ENCODE measurements around the gene ABCC3.

The ABCC3 gene, protein sequence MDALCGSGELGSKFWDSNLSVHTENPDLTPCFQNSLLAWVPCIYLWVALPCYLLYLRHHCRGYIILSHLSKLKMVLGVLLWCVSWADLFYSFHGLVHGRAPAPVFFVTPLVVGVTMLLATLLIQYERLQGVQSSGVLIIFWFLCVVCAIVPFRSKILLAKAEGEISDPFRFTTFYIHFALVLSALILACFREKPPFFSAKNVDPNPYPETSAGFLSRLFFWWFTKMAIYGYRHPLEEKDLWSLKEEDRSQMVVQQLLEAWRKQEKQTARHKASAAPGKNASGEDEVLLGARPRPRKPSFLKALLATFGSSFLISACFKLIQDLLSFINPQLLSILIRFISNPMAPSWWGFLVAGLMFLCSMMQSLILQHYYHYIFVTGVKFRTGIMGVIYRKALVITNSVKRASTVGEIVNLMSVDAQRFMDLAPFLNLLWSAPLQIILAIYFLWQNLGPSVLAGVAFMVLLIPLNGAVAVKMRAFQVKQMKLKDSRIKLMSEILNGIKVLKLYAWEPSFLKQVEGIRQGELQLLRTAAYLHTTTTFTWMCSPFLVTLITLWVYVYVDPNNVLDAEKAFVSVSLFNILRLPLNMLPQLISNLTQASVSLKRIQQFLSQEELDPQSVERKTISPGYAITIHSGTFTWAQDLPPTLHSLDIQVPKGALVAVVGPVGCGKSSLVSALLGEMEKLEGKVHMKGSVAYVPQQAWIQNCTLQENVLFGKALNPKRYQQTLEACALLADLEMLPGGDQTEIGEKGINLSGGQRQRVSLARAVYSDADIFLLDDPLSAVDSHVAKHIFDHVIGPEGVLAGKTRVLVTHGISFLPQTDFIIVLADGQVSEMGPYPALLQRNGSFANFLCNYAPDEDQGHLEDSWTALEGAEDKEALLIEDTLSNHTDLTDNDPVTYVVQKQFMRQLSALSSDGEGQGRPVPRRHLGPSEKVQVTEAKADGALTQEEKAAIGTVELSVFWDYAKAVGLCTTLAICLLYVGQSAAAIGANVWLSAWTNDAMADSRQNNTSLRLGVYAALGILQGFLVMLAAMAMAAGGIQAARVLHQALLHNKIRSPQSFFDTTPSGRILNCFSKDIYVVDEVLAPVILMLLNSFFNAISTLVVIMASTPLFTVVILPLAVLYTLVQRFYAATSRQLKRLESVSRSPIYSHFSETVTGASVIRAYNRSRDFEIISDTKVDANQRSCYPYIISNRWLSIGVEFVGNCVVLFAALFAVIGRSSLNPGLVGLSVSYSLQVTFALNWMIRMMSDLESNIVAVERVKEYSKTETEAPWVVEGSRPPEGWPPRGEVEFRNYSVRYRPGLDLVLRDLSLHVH (N-terminal part only)

DNA sequence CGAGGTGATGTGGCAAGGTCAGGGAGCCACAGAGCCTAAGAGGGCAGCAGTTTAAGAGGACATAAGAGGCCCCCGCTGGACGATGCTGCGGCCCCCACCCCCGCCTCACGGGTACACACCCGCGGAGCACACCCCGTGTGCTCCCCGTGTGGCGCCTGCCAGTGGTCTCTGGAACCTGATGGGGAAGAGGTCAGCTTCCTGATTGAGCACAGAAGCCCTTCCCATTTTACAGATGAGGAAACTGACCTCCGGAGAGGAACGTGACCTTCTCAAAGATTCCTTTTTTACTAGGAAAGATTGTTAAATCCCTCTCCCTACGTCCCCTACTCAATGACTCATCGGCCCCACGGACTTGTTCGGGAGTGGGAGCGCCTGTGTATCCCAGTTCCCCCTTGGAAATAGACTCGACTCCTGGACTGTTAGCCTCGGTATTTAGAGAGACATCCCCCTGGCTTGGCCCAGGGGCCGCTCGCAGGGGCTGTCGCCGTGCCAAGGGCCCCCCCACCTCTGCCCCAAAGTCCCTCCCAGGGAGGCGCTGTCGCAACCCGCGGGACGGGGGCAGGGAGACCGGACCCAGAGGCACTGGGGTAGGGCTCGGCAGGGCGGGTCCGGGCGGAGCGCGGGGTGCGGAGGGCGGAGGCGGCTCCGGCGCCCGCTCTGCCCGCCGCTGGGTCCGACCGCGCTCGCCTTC lies at the start of gene ABCC3:
Gene ABCC3 (plus strand): TSS at position 658 of the 691 bp plus-strand sequence. CDS start 56 bp downstream, outside the sequence.
- Histone ChIP-seq H3K27ac (no peak within 1 kb of the TSS), H3K9me3 (no peaks in the 10 kb centered on the region), H3K27me3 (peaks cover 70% of the 10 kb centered on the region), H3K4me1 (peaks cover 26% of the 10 kb centered on the region), H4K20me1 (peaks cover 29% of the 10 kb centered on the region), H3K9ac (no peak within 1 kb of the TSS), H3K4me3 (no peak within 1 kb of the TSS), H3K36me3 (no peaks in the 10 kb centered on the region), H3K4me2 (no peak within 1 kb of the TSS)
- TF ChIP-seq Cebpa-rat (IDR thresholded peaks at IDR 0.05): no peak

DNA sequence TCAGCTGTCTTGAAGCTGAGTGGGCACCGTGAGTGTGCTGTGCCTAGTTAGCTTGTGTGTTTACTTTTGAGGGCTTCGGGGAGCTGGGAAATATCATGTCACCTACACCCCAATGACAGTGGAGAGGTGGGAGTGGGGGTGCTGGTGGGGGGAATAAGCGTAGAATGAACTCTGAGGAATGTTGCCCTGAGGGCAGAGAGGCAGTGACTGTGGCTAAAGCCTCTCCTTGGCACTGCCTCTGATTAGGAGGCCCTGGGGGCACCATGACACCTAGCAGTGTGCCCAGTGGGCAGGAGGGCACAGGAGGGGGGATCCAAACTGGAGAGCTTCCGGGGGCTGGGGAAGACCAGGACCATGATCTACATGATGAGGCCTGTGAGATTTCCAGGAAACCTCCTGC lies 49.3 kb upstream of the ABCC3 start:
- H3K4me2 ChIP-seq: no peak overlapping the region
- no peak for TF ChIP-seq Cebpa-rat (IDR thresholded peaks at IDR 0.05)
- no peaks in the 10 kb centered on the region for H3K27me3 ChIP-seq
- H3K27ac ChIP-seq: no peak overlapping the region
- H3K36me3 ChIP-seq: no peaks in the 10 kb centered on the region
- peaks cover 17% of the 10 kb centered on the region for H3K4me1 ChIP-seq
- H3K4me3 ChIP-seq: no peak overlapping the region
- no peak overlapping the region for H3K9ac ChIP-seq
- no peaks in the 10 kb centered on the region for H3K9me3 ChIP-seq
- H4K20me1 ChIP-seq: no peaks in the 10 kb centered on the region

DNA sequence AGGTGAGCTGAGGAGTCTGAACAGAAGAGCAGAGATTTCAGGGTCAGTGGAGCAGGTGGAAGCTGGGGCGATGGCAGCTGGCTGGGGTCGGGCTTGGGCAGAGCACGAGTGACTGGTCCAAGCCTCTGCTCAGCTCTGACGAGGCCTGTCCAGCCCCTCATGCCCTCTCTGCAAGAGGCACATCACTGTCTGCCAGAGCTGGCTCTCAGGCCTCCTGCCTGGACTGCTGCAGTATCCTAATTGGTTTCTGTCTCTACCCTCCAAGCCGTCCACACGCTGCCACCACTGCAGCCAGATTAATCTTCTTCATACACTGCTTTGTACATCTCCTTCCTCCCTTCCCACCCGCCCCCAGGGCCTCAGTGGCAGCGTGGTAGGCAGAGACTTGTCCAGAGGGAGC lies 48.8 kb upstream of the ABCC3 start:
- Histone ChIP-seq H3K4me1 (peaks cover 17% of the 10 kb centered on the region), H4K20me1 (no peaks in the 10 kb centered on the region), H3K9ac (no peak overlapping the region), H3K36me3 (no peaks in the 10 kb centered on the region), H3K4me2 (no peak overlapping the region), H3K4me3 (no peak overlapping the region), H3K9me3 (no peaks in the 10 kb centered on the region), H3K27me3 (no peaks in the 10 kb centered on the region), H3K27ac (no peak overlapping the region)
- TF ChIP-seq Cebpa-rat (IDR thresholded peaks at IDR 0.05): no peak

DNA sequence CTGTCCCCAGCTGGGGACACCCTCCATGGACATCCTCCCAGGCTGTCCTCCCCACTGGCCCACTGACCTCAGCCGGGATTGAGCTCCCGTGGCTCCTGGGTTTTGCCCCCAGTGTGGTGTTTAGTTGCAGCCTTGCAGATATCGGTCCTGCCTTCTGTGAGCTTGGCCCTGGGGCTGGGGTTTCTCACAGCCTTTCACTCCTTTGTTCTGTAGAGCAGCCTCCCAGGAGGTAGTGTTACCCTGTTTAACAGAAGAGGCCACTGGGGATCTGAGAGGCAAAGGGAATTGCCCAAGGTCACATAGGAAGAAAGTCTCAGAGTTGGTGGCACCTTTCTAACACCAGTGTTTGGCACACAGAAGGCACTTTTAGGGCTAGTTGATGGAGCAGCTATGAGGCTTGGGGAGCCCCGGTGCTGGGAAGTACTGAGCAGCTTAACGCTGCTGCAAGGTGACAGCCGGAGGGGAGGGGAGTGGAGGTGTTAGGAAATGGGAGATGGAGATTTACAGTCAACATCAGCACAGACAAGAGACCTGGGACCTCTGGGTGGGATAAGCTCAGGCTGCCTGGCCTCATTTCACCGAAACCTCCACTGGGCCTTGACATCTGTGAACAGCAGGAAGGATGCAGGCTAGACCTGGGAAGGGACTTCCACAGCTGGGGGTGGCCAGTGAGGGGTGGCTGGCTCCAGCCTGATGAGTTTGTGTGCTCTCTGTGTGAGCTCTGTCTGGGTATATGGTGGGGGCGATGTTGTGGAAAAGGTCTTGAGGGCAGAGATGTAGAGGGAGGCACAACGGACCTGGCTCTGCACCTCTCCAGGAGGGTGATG lies 48.0 kb upstream of the ABCC3 start:
- Histone ChIP-seq H3K9ac (no peak overlapping the region), H3K4me2 (peak overlapping the region; percentile 40), H3K27me3 (no peaks in the 10 kb centered on the region), H3K9me3 (no peaks in the 10 kb centered on the region), H3K27ac (no peak overlapping the region), H3K36me3 (no peaks in the 10 kb centered on the region), H3K4me3 (no peak overlapping the region), H4K20me1 (no peaks in the 10 kb centered on the region), H3K4me1 (peaks cover 17% of the 10 kb centered on the region)
- no peak for TF ChIP-seq Cebpa-rat (IDR thresholded peaks at IDR 0.05)

DNA sequence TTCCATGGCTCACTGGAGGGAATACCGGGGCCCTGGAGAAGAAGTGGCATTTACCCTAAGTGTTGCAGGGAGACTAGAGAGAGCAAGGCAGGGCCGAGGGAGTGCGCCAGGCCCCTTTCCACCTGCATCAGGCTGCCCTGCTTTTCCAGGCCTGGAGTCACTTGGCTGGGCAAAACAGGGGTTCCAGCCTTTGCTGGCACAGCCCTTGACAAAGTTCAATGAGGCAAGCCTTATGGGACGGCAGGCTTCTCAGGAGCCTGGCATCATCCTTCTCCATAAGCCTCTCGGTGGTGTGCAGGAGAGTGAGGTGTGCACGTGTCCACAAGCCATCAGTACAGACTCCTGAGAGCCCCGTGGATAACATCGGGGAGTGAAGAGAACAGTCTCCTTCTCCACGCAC lies 47.1 kb upstream of the ABCC3 start:
- H3K4me1 ChIP-seq: peaks cover 17% of the 10 kb centered on the region
- H3K4me3 ChIP-seq: no peak overlapping the region
- no peak overlapping the region for H3K27ac ChIP-seq
- no peak for TF ChIP-seq Cebpa-rat (IDR thresholded peaks at IDR 0.05)
- H3K9ac ChIP-seq: no peak overlapping the region
- H3K9me3 ChIP-seq: no peaks in the 10 kb centered on the region
- no peaks in the 10 kb centered on the region for H4K20me1 ChIP-seq
- no peaks in the 10 kb centered on the region for H3K36me3 ChIP-seq
- peak overlapping the region; percentile 40 for H3K4me2 ChIP-seq
- no peaks in the 10 kb centered on the region for H3K27me3 ChIP-seq

DNA sequence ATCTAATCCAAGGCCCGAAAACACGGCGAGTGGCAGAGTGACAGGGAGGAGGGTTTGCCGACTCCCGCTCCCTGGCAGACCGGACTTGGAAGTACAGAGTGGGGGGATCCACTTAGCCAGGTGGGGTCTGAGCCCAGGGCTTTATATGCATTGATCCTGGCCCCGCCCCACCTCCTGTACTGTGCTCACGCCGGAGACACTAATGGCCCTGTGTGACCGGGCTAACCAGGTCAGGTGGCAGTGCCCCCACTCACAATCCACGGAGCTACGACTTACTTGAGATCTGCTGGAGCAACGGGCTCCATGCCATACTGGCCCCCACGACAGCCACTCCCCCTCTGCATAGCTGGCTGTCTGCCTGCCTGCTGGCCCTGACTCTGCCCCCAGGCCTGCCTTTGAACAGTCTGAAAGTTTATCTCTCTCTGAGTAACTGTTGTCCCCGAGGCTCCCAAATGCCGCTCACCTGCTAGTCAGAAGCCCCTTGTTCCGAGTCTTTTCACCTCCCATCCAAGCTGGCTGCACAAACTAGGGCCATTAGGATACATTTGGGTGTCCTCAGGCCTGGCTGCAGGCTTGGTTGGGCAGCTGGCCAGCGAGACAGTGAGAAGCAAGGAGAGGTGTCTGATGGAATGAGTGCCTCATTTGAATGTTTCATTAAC lies 46.2 kb upstream of the ABCC3 start:
- H4K20me1 ChIP-seq: no peaks in the 10 kb centered on the region
- H3K27me3 ChIP-seq: no peaks in the 10 kb centered on the region
- no peaks in the 10 kb centered on the region for H3K9me3 ChIP-seq
- peaks cover 17% of the 10 kb centered on the region for H3K4me1 ChIP-seq
- H3K27ac ChIP-seq: no peak overlapping the region
- H3K9ac ChIP-seq: no peak overlapping the region
- H3K4me3 ChIP-seq: no peak overlapping the region
- TF ChIP-seq Cebpa-rat (IDR thresholded peaks at IDR 0.05): no peak
- no peak overlapping the region for H3K4me2 ChIP-seq
- H3K36me3 ChIP-seq: no peaks in the 10 kb centered on the region

DNA sequence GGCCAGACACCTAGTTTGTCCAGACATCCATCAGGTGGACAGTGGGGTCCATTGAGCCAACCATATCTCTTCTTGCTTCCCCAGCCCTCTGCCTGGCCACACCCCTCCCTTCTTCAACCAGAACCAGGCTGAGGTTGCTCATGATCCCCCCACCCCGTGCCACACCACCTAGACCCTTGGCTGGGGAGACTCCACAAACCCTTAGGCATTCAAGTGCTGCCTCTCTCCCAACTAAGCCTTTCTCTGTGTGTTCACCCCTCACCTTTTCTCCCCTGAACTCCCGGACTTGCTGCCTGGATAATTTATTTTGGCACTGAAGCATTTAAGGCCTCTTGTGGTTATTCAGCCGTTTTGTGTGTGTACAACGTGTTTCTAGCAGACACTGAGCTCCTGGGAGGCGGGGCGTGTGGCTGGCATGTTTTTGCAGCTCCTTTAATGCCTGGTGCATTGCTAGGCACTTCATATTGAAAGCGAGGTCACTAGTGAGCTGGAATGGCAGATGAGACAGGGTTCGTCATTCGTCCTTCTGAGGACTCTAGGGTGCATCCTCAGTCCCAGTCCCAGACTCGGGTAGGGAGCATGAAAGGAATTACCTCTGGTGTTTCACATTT lies 45.5 kb upstream of the ABCC3 start:
- Histone ChIP-seq H3K9ac (no peak overlapping the region), H3K9me3 (no peaks in the 10 kb centered on the region), H3K36me3 (no peaks in the 10 kb centered on the region), H3K27me3 (no peaks in the 10 kb centered on the region), H3K27ac (no peak overlapping the region), H3K4me2 (no peak overlapping the region), H3K4me1 (peaks cover 17% of the 10 kb centered on the region), H4K20me1 (no peaks in the 10 kb centered on the region), H3K4me3 (no peak overlapping the region)
- TF ChIP-seq Cebpa-rat (IDR thresholded peaks at IDR 0.05): no peak

All from BLaER1 (cell line).